Trophoblast cell (in vitro differentiated cells and primary cell): ENCODE measurements around the gene NPHP3.

Experiments used
- DNase-seq, 2 donors: peaks; one replicate each; pipeline ENCODE4 v3.0.0-alpha.2; 2016
- H2AFZ ChIP-seq: 2 replicates; pipeline ENCODE4 v1.6.1; 2013; ENCODE audit warnings: low read length, moderate library complexity, mild to moderate bottlenecking; ENCODE audit not compliant: insufficient read depth, poor library complexity
- H2AK5ac ChIP-seq: 2 replicates; pipeline ENCODE4 v1.6.1; 2013; ENCODE audit warnings: mild to moderate bottlenecking, low read length
- H2BK120ac ChIP-seq: 2 replicates; pipeline ENCODE4 v1.6.1; 2013; ENCODE audit warnings: low read length, mild to moderate bottlenecking, moderate library complexity; ENCODE audit not compliant: insufficient read depth, poor library complexity
- H2BK12ac ChIP-seq: 2 replicates; pipeline ENCODE4 v1.6.1; 2013; ENCODE audit warnings: mild to moderate bottlenecking, low read length, moderate library complexity
- H2BK5ac ChIP-seq: 2 replicates; pipeline ENCODE4 v1.6.1; 2013; ENCODE audit warnings: low read length, low read depth, moderate library complexity, mild to moderate bottlenecking; ENCODE audit not compliant: poor library complexity
- H3K14ac ChIP-seq: 2 replicates; pipeline ENCODE4 v1.6.1; 2013; ENCODE audit warnings: mild to moderate bottlenecking, low read length
- H3K18ac ChIP-seq: 2 replicates; pipeline ENCODE4 v1.6.1; 2013; ENCODE audit warnings: mild to moderate bottlenecking, low read length
- H3K23ac ChIP-seq: 2 replicates; pipeline ENCODE4 v1.6.1; 2013; ENCODE audit warnings: low read length
- H3K27ac ChIP-seq: 2 replicates; pipeline ENCODE4 v1.5.1; 2013; ENCODE audit warnings: low read depth, mild to moderate bottlenecking, inconsistent platforms, low read length, moderate library complexity
- H3K27me3 ChIP-seq: 2 replicates; pipeline ENCODE4 v1.6.1; 2013; ENCODE audit warnings: inconsistent platforms, mild to moderate bottlenecking, low read length, moderate library complexity; ENCODE audit not compliant: insufficient read depth
- H3K36me3 ChIP-seq, 2 experiments: 1 replicate in 1 of 2; 2 replicates in 1 of 2; pipeline ENCODE4 v1.6.1; 2013; ENCODE audit warnings: low read length in 2 of 2, mild to moderate bottlenecking in 2 of 2, moderate library complexity in 1 of 2; ENCODE audit not compliant: insufficient read depth in 2 of 2, control insufficient read depth in 1 of 2
- H3K4ac ChIP-seq: 2 replicates; pipeline ENCODE4 v1.6.1; 2013; ENCODE audit warnings: low read depth, mild to moderate bottlenecking, low read length, moderate library complexity
- H3K4me1 ChIP-seq, 2 experiments: 1 replicate in 1 of 2; 2 replicates in 1 of 2; pipeline ENCODE4 v1.6.1; 2013; ENCODE audit warnings: low read length in 2 of 2, mild to moderate bottlenecking in 2 of 2, moderate library complexity in 1 of 2; ENCODE audit not compliant: insufficient read depth in 2 of 2, control insufficient read depth in 1 of 2
- H3K4me2 ChIP-seq: 2 replicates; pipeline ENCODE4 v1.6.1; 2013; ENCODE audit warnings: inconsistent platforms, mild to moderate bottlenecking, low read length, moderate library complexity
- H3K4me3 ChIP-seq: 2 replicates; pipeline ENCODE4 v1.5.1; 2013; ENCODE audit warnings: mild to moderate bottlenecking, low read depth, low read length, inconsistent platforms
- H3K79me1 ChIP-seq: one replicate; pipeline ENCODE4 v1.6.1; 2013; ENCODE audit warnings: low read length
- H3K79me2 ChIP-seq: 2 replicates; pipeline ENCODE4 v1.6.1; 2013; ENCODE audit warnings: low read length, mild to moderate bottlenecking; ENCODE audit not compliant: control insufficient read depth, insufficient read depth, poor library complexity
- H3K9ac ChIP-seq: 2 replicates; pipeline ENCODE4 v1.6.1; 2013; ENCODE audit warnings: mild to moderate bottlenecking, low read length
- H3K9me3 ChIP-seq: 2 replicates; pipeline ENCODE4 v1.6.1; 2013; ENCODE audit warnings: low read depth, mild to moderate bottlenecking, control low read depth, inconsistent platforms, low read length; ENCODE audit not compliant: insufficient read depth
- H4K12ac ChIP-seq: 2 replicates; pipeline ENCODE4 v1.6.1; 2013; ENCODE audit warnings: low read depth, mild to moderate bottlenecking, low read length, moderate library complexity
- H4K8ac ChIP-seq: 2 replicates; pipeline ENCODE4 v1.6.1; 2013; ENCODE audit warnings: low read depth, mild to moderate bottlenecking, low read length, moderate library complexity
- H4K91ac ChIP-seq: one replicate; pipeline ENCODE4 v1.6.1; 2013; ENCODE audit warnings: low read depth, mild to moderate bottlenecking, low read length, moderate library complexity
- WGBS: extraction: QIAGEN DNeasy Blood & Tissue Kit; methylation state at CpG from one replicate; pipeline ENCODE4 v1.1.7; 2013; ENCODE audit warnings: missing lambda C conversion rate; ENCODE audit not compliant: insufficient read length, insufficient coverage; ENCODE audit errors: extremely low coverage; 5-methylcytosine and 5-hydroxymethylcytosine counted together

The NPHP3 gene

GRCh38 chr3:132675408-132675807, 46.8 kb downstream of the NPHP3 start:
- no peak overlapping the region for H2BK5ac ChIP-seq
- H3K23ac ChIP-seq = no peak overlapping the region
- H3K9ac ChIP-seq = no peak overlapping the region
- H2BK12ac ChIP-seq = no peak overlapping the region
- no peaks in the 10 kb centered on the region for H3K4me1 ChIP-seq
- H3K4me3 ChIP-seq = no peak overlapping the region
- peaks cover 11% of the 10 kb centered on the region in 2 experiments for H3K36me3 ChIP-seq
- H3K79me1 ChIP-seq = no peaks in the 10 kb centered on the region
- no peak overlapping the region for H2AFZ ChIP-seq
- no peak overlapping the region for H3K14ac ChIP-seq
- no peak overlapping the region for H3K4me2 ChIP-seq
- no peaks in the 10 kb centered on the region for H3K79me2 ChIP-seq
- H3K9me3 ChIP-seq = no peaks in the 10 kb centered on the region
- no peak overlapping the region for H3K4ac ChIP-seq
- H4K12ac ChIP-seq = no peak overlapping the region
- DNase-seq = no peak
- H4K91ac ChIP-seq = no peak overlapping the region
- H3K18ac ChIP-seq = no peak overlapping the region
- H2BK120ac ChIP-seq = no peak overlapping the region
- H2AK5ac ChIP-seq = no peak overlapping the region
- H3K27me3 ChIP-seq = no peaks in the 10 kb centered on the region
- H4K8ac ChIP-seq = no peak overlapping the region
- no peak overlapping the region for H3K27ac ChIP-seq

- no peaks in the 10 kb centered on the region for H3K79me2 ChIP-seq
- H3K4me2 ChIP-seq = no peak overlapping the region
- no peak overlapping the region for H4K12ac ChIP-seq
- H3K4ac ChIP-seq = no peak overlapping the region
- no peak overlapping the region for H3K27ac ChIP-seq
- no peak overlapping the region for H2BK120ac ChIP-seq
- H4K8ac ChIP-seq = no peak overlapping the region
- H3K27me3 ChIP-seq = no peaks in the 10 kb centered on the region
- H3K36me3 ChIP-seq = peaks cover 4 to 6% of the 10 kb centered on the region in 2 experiments
- H2AK5ac ChIP-seq = no peak overlapping the region
- no peak overlapping the region for H2BK12ac ChIP-seq
- DNase-seq = no peak
- no peak overlapping the region for H2AFZ ChIP-seq
- no CpG with 5 or more reads among the region's 5 CpGs for WGBS
- H4K91ac ChIP-seq = no peak overlapping the region
- no peak overlapping the region for H3K4me3 ChIP-seq
- H3K79me1 ChIP-seq = no peaks in the 10 kb centered on the region
- no peak overlapping the region for H3K9ac ChIP-seq
- H3K14ac ChIP-seq = no peak overlapping the region
- H3K18ac ChIP-seq = no peak overlapping the region
- H3K23ac ChIP-seq = no peak overlapping the region
- H3K4me1 ChIP-seq = no peaks in the 10 kb centered on the region
- H2BK5ac ChIP-seq = no peak overlapping the region
- no peaks in the 10 kb centered on the region for H3K9me3 ChIP-seq
Measured at GRCh38 chr3:132669256-132669777, 52.9 kb downstream of the NPHP3 start.

GRCh38 chr3:132665230-132665745, 56.9 kb downstream of the NPHP3 start:
- no peak overlapping the region for H4K8ac ChIP-seq
- WGBS = no CpG with 5 or more reads among the region's 3 CpGs

DNA sequence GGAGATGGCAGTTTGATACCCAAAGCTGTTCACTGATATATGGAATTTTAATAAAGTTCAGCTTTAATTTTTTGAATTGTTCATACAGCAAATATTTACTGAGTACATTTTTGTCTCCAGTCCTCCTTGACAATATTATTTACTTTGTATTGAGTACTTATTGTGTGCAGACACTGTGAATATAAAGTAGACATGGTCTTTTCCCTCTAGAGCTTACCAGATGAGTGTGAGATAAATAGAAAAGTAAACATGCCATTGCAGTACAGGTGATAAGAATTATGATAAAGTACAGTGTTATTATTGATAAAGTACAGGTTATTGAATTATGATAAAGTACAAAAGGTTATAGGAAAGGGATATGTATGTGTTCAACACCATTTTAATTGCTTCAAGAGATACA, 60.0 kb downstream of the NPHP3 start:
- no peaks in the 10 kb centered on the region for H3K27me3 ChIP-seq

More at GRCh38 chr3:132665230-132665745, 56.9 kb downstream of the NPHP3 start:
- Histone ChIP-seq H3K36me3 (no peaks in the 10 kb centered on the region), H3K27ac (no peak overlapping the region), H3K9me3 (no peaks in the 10 kb centered on the region), H3K18ac (no peak overlapping the region), H3K23ac (no peak overlapping the region), H3K4me2 (no peak overlapping the region), H3K79me2 (peaks cover 3% of the 10 kb centered on the region), H3K4me1 (no peaks in the 10 kb centered on the region), H2AK5ac (no peak overlapping the region), H2BK5ac (no peak overlapping the region), H4K12ac (no peak overlapping the region), H3K9ac (no peak overlapping the region), H3K4ac (no peak overlapping the region), H4K91ac (no peak overlapping the region), H3K14ac (no peak overlapping the region), H2BK12ac (no peak overlapping the region), H3K27me3 (no peaks in the 10 kb centered on the region), H3K4me3 (no peak overlapping the region), H2BK120ac (no peak overlapping the region), H2AFZ (no peak overlapping the region), H3K79me1 (peaks cover 3% of the 10 kb centered on the region)
- DNase-seq = no peak

More for the DNA sequence above, 60.0 kb downstream of the NPHP3 start:
- H3K27ac ChIP-seq = no peak overlapping the region
- no peak overlapping the region for H4K12ac ChIP-seq
- H4K8ac ChIP-seq = no peak overlapping the region
- H3K36me3 ChIP-seq = no peaks in the 10 kb centered on the region
- no peak overlapping the region for H2BK5ac ChIP-seq
- H2AK5ac ChIP-seq = no peak overlapping the region
- no peak overlapping the region for H3K4me3 ChIP-seq
- no peak overlapping the region for H3K9ac ChIP-seq
- H3K79me1 ChIP-seq = peaks cover 8% of the 10 kb centered on the region
- no peak overlapping the region for H4K91ac ChIP-seq
- no peak overlapping the region for H2AFZ ChIP-seq
- H3K4me1 ChIP-seq = peaks cover 0 to 2% of the 10 kb centered on the region in 2 experiments
- no peak overlapping the region for H3K4ac ChIP-seq
- DNase-seq = no peak
- no peak overlapping the region for H3K4me2 ChIP-seq
- no peak overlapping the region for H2BK120ac ChIP-seq
- no peaks in the 10 kb centered on the region for H3K9me3 ChIP-seq
- peaks cover 5% of the 10 kb centered on the region for H3K79me2 ChIP-seq
- no peak overlapping the region for H2BK12ac ChIP-seq
- no peak overlapping the region for H3K18ac ChIP-seq
- H3K23ac ChIP-seq = no peak overlapping the region
- H3K14ac ChIP-seq = no peak overlapping the region
